ENCODE results near the gene SHROOM3.

Gene SHROOM3

GRCh38 chr4:76708971-76709771 lies 274.1 kb downstream of the SHROOM3 start:
- Histone ChIP-seq H3K9me3 (no peaks in the 10 kb centered on the region), H3K4me1 (peaks cover 4% of the 10 kb centered on the region), H3K4me3 (ENCODE audit: low read depth, low read length) (no peak overlapping the region), H3K27me3 (no peaks in the 10 kb centered on the region), H3K36me3 (peaks cover 13% of the 10 kb centered on the region)
- DNase-seq: no peak
- TF ChIP-seq, protein P1, sequence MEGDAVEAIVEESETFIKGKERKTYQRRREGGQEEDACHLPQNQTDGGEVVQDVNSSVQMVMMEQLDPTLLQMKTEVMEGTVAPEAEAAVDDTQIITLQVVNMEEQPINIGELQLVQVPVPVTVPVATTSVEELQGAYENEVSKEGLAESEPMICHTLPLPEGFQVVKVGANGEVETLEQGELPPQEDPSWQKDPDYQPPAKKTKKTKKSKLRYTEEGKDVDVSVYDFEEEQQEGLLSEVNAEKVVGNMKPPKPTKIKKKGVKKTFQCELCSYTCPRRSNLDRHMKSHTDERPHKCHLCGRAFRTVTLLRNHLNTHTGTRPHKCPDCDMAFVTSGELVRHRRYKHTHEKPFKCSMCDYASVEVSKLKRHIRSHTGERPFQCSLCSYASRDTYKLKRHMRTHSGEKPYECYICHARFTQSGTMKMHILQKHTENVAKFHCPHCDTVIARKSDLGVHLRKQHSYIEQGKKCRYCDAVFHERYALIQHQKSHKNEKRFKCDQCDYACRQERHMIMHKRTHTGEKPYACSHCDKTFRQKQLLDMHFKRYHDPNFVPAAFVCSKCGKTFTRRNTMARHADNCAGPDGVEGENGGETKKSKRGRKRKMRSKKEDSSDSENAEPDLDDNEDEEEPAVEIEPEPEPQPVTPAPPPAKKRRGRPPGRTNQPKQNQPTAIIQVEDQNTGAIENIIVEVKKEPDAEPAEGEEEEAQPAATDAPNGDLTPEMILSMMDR (IDR thresholded peaks at IDR 0.05; ENCODE audit: low read depth, low read length): no peak

GRCh38 chr4:76709772-76710090 lies 274.7 kb downstream of the SHROOM3 start:
- TF ChIP-seq, protein P1 (IDR thresholded peaks at IDR 0.05; ENCODE audit: low read depth, low read length): no peak
- no peaks in the 10 kb centered on the region for H3K27me3 ChIP-seq

GRCh38 chr4:76712564-76712963 lies 277.5 kb downstream of the SHROOM3 start:
- H3K27me3 ChIP-seq: no peaks in the 10 kb centered on the region
- peaks cover 7% of the 10 kb centered on the region for H3K4me1 ChIP-seq
- no peak overlapping the region for H3K4me3 ChIP-seq (ENCODE audit: low read depth, low read length)
- H3K36me3 ChIP-seq: peaks cover 21% of the 10 kb centered on the region
- DNase-seq: no peak
- TF ChIP-seq, protein P1 (IDR thresholded peaks at IDR 0.05; ENCODE audit: low read depth, low read length): no peak
- no peaks in the 10 kb centered on the region for H3K9me3 ChIP-seq

More at GRCh38 chr4:76709772-76710090, 274.7 kb downstream of the SHROOM3 start:
- H3K4me1 ChIP-seq: no peaks in the 10 kb centered on the region
- no peak for DNase-seq
- peaks cover 13% of the 10 kb centered on the region for H3K36me3 ChIP-seq
- H3K9me3 ChIP-seq: no peaks in the 10 kb centered on the region
- H3K4me3 ChIP-seq (ENCODE audit: low read depth, low read length): no peak overlapping the region

DNA sequence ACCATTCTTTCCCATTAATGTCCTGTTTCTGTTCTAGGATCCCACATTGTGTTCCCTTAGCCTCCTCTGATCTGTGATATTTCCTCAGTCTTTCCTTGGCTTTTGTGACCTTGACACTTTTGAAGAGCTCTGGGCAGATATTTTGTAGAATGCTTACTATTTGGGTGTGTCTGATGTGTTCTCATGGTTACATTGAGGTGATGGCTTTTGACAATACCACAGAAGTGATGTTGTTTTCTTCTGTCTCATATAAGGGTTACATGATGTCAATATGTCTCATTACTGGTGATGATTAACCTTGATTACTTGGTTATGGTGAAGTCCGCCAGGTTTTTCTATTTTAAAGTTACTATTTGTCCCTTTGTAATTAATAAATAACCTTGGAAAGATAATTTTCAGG lies 279.2 kb downstream of the SHROOM3 start:
- no peak overlapping the region for H3K4me3 ChIP-seq (ENCODE audit: low read depth, low read length)
- H3K9me3 ChIP-seq: no peaks in the 10 kb centered on the region
- H3K4me1 ChIP-seq: peaks cover 7% of the 10 kb centered on the region
- no peaks in the 10 kb centered on the region for H3K27me3 ChIP-seq
- peaks cover 21% of the 10 kb centered on the region for H3K36me3 ChIP-seq
- no peak for DNase-seq
- TF ChIP-seq, protein P1 (IDR thresholded peaks at IDR 0.05; ENCODE audit: low read depth, low read length): no peak

- no peaks in the 10 kb centered on the region for H3K9me3 ChIP-seq
- H3K4me3 ChIP-seq (ENCODE audit: low read depth, low read length): no peak overlapping the region
- TF ChIP-seq, protein P1 (IDR thresholded peaks at IDR 0.05; ENCODE audit: low read depth, low read length): no peak
- no peaks in the 10 kb centered on the region for H3K27me3 ChIP-seq
- peaks cover 11% of the 10 kb centered on the region for H3K36me3 ChIP-seq
- peaks cover 7% of the 10 kb centered on the region for H3K4me1 ChIP-seq
- DNase-seq: no peak
Measured at GRCh38 chr4:76716020-76716419, 281.0 kb downstream of the SHROOM3 start.

GRCh38 chr4:76716658-76717057 lies 281.6 kb downstream of the SHROOM3 start:
- Histone ChIP-seq H3K9me3 (no peaks in the 10 kb centered on the region), H3K4me3 (ENCODE audit: low read depth, low read length) (no peak overlapping the region), H3K27me3 (no peaks in the 10 kb centered on the region), H3K4me1 (peaks cover 7% of the 10 kb centered on the region), H3K36me3 (peaks cover 10% of the 10 kb centered on the region)
- no peak for DNase-seq
- TF ChIP-seq, protein P1 (IDR thresholded peaks at IDR 0.05; ENCODE audit: low read depth, low read length): no peak

Measured in BE2C (cell line).